Measurements from ENCODE around the gene CREB3L1.

Gene CREB3L1

DNA sequence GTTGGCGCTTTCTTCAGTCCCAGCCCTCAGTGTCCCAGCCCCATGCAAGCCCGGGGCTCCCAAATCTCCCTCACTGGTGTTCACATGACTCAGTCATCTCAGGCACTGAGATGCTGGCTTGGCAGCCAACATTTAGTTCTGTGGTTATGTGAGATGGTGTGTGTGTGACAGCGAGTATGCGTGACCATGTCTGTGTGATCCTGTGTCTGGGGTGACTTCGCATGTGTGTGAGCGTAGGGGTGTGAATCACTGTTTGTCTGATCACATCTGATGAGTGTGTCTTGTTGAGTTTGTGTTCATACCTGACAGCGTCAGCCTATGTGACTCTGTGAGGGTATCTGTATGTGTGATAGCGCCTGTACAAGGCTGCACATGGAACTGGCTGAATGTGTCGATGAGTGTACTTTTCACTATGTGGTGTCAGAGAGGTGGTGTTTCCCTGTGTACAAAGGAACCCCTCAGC lies 16.2 kb downstream of the CREB3L1 start:
- no peak for TF ChIP-seq SNAI2 (CRISPR knock-in tag; IDR thresholded peaks at IDR 0.05)
- TF ChIP-seq CSDC2 (CRISPR knock-in tag; IDR thresholded peaks at IDR 0.05), result no peak
- TF ChIP-seq ESRRG (CRISPR knock-in tag; IDR thresholded peaks at IDR 0.05), result no peak
- TF ChIP-seq ZNF565 (CRISPR knock-in tag; conservative IDR thresholded peaks at IDR 0.05; ENCODE audit: low read depth), result no peak
- TF ChIP-seq, protein P1, sequence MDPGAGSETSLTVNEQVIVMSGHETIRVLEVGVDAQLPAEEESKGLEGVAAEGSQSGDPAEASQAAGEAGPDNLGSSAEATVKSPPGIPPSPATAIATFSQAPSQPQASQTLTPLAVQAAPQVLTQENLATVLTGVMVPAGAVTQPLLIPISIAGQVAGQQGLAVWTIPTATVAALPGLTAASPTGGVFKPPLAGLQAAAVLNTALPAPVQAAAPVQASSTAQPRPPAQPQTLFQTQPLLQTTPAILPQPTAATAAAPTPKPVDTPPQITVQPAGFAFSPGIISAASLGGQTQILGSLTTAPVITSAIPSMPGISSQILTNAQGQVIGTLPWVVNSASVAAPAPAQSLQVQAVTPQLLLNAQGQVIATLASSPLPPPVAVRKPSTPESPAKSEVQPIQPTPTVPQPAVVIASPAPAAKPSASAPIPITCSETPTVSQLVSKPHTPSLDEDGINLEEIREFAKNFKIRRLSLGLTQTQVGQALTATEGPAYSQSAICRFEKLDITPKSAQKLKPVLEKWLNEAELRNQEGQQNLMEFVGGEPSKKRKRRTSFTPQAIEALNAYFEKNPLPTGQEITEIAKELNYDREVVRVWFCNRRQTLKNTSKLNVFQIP (CRISPR knock-in tag; IDR thresholded peaks at IDR 0.05; ENCODE audit: borderline replicate concordance, low read depth), result no peak
- TF ChIP-seq ISL1 (CRISPR knock-in tag; IDR thresholded peaks at IDR 0.05), result no peak
- TF ChIP-seq, protein P2, sequence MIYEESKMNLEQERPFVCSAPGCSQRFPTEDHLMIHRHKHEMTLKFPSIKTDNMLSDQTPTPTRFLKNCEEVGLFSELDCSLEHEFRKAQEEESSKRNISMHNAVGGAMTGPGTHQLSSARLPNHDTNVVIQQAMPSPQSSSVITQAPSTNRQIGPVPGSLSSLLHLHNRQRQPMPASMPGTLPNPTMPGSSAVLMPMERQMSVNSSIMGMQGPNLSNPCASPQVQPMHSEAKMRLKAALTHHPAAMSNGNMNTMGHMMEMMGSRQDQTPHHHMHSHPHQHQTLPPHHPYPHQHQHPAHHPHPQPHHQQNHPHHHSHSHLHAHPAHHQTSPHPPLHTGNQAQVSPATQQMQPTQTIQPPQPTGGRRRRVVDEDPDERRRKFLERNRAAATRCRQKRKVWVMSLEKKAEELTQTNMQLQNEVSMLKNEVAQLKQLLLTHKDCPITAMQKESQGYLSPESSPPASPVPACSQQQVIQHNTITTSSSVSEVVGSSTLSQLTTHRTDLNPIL (CRISPR knock-in tag; IDR thresholded peaks at IDR 0.05; ENCODE audit: low read depth), result no peak
- TF ChIP-seq RARB (CRISPR knock-in tag; IDR thresholded peaks at IDR 0.05), result no peak
- no peak for TF ChIP-seq ZFP30 (CRISPR knock-in tag; IDR thresholded peaks at IDR 0.05)
- no peak for TF ChIP-seq ARNTL (CRISPR knock-in tag; IDR thresholded peaks at IDR 0.05; ENCODE audit: borderline replicate concordance, low read depth)
- TF ChIP-seq ZNF8 (CRISPR knock-in tag; IDR thresholded peaks at IDR 0.05), result no peak
- TF ChIP-seq PPARA (CRISPR knock-in tag; IDR thresholded peaks at IDR 0.05; ENCODE audit: borderline replicate concordance), result no peak
- TF ChIP-seq ZC3H10 (CRISPR knock-in tag; IDR thresholded peaks at IDR 0.05), result no peak
- no peak for TF ChIP-seq ZFP3 (CRISPR knock-in tag; IDR thresholded peaks at IDR 0.05)
- no peak for TF ChIP-seq BACH2 (CRISPR knock-in tag; IDR thresholded peaks at IDR 0.05; ENCODE audit: borderline replicate concordance)
- no peak for TF ChIP-seq ZNF70 (CRISPR knock-in tag; IDR thresholded peaks at IDR 0.05)
- no peak for TF ChIP-seq GLIS3 (CRISPR knock-in tag; IDR thresholded peaks at IDR 0.05)
- ATAC-seq, result peak; percentile 1; the same call in 2 of the 3 replicates

DNA sequence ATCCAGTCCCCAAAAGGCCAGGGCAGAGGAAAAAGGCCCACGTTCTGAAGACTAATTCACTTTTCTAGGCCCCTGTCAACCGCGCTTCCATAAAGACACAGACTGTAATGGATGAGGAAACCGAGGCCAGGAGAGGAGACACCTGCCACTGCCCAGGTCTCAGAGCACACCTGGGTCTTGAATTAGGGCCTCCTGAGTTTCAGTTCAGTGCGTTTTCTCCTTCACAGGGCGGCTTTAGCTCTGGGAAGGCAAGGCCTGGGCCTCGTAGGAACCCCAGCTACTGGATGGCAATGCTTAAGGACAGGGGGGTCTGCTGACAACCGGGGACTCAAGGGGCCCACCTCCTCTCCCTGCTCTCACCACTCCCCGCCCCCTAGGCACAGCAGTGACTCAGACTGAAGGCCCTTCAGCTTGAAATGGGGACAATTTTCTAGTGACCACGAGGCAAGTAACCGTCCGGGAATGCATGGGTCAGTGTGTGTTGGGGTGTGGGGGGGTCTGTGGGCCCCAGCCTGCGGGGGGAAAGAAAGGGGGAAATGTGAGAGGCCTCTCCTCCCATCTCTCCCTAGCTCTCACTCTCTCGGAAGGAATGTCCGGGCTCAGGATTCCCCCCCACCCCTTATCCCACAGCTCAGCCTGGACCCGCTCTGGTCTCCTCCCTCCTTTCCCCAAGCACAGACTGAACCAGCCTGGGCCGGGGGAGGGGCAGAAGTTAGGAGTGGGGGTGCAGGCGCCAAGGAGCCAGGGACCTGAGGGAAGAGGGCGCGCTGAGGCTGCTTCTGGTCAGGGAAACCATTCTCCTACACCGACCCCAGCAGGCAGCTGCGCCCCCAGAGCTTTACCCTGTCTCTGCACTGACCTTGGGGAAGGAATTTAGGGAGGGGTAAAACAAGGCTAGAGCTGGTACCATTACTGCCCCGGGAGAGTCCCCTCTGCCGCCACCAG lies 17.2 kb downstream of the CREB3L1 start:
- ATAC-seq, result peak; percentile 71
- TF ChIP-seq, protein P3, sequence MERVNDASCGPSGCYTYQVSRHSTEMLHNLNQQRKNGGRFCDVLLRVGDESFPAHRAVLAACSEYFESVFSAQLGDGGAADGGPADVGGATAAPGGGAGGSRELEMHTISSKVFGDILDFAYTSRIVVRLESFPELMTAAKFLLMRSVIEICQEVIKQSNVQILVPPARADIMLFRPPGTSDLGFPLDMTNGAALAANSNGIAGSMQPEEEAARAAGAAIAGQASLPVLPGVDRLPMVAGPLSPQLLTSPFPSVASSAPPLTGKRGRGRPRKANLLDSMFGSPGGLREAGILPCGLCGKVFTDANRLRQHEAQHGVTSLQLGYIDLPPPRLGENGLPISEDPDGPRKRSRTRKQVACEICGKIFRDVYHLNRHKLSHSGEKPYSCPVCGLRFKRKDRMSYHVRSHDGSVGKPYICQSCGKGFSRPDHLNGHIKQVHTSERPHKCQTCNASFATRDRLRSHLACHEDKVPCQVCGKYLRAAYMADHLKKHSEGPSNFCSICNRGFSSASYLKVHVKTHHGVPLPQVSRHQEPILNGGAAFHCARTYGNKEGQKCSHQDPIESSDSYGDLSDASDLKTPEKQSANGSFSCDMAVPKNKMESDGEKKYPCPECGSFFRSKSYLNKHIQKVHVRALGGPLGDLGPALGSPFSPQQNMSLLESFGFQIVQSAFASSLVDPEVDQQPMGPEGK (CRISPR knock-in tag; IDR thresholded peaks at IDR 0.05; ENCODE audit: borderline replicate concordance), result peak; percentile 46; the same call in 1 of the 2 replicates
- no peak for TF ChIP-seq ESRRG (CRISPR knock-in tag; IDR thresholded peaks at IDR 0.05)

DNA sequence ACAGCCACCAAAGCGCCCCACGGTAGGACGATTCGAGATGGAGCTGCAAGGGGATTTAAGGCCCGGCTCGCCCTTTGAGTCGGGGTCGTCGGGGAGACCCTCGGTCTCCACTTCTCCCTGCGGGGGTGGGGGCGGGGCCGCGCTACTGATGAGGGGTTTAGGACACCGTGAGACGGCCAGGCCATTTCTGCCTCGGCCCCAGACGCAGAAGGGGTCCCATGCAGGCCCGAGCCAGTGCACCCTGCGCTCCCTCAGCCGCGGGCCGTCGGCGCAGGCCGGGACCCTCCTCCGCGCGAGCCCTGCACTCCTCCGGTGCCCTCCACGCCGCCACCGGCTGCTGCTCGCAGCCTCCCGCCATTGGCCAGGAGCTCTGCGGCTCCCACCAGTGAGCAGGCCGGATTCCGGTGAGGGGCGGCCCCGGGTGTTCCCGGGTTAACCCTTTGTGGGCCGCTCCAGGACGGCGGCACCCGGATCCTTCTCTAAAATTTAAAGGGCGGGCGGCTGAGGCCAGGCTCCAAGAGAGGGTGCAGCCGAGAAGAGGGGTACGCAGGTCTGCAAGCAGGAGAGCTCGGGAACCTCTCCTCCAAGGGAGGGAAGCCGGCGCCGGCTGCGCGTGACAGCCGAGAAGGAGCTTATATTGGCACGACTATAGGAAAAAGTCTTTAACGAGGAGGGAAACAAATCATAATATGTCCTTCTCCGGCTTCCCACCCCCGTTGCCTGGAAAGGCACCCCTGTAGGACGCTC lies 18.0 kb downstream of the CREB3L1 start:
- ATAC-seq, result peak; percentile 85

More for the DNA sequence above, 18.0 kb downstream of the CREB3L1 start:
- TF ChIP-seq ISL1 (CRISPR knock-in tag; IDR thresholded peaks at IDR 0.05) (no peak), ESRRG (CRISPR knock-in tag; IDR thresholded peaks at IDR 0.05) (no peak), SNAI2 (CRISPR knock-in tag; IDR thresholded peaks at IDR 0.05) (no peak), CSDC2 (CRISPR knock-in tag; IDR thresholded peaks at IDR 0.05) (no peak), GLIS3 (CRISPR knock-in tag; IDR thresholded peaks at IDR 0.05) (no peak), PPARA (CRISPR knock-in tag; IDR thresholded peaks at IDR 0.05; ENCODE audit: borderline replicate concordance) (no peak), TCF4 (CRISPR knock-in tag; IDR thresholded peaks at IDR 0.05; ENCODE audit: borderline replicate concordance) (no peak), OSR1 (CRISPR knock-in tag; IDR thresholded peaks at IDR 0.05) (no peak)
- TF ChIP-seq, protein P3 (CRISPR knock-in tag; IDR thresholded peaks at IDR 0.05; ENCODE audit: borderline replicate concordance), result no peak
- TF ChIP-seq, protein P4, sequence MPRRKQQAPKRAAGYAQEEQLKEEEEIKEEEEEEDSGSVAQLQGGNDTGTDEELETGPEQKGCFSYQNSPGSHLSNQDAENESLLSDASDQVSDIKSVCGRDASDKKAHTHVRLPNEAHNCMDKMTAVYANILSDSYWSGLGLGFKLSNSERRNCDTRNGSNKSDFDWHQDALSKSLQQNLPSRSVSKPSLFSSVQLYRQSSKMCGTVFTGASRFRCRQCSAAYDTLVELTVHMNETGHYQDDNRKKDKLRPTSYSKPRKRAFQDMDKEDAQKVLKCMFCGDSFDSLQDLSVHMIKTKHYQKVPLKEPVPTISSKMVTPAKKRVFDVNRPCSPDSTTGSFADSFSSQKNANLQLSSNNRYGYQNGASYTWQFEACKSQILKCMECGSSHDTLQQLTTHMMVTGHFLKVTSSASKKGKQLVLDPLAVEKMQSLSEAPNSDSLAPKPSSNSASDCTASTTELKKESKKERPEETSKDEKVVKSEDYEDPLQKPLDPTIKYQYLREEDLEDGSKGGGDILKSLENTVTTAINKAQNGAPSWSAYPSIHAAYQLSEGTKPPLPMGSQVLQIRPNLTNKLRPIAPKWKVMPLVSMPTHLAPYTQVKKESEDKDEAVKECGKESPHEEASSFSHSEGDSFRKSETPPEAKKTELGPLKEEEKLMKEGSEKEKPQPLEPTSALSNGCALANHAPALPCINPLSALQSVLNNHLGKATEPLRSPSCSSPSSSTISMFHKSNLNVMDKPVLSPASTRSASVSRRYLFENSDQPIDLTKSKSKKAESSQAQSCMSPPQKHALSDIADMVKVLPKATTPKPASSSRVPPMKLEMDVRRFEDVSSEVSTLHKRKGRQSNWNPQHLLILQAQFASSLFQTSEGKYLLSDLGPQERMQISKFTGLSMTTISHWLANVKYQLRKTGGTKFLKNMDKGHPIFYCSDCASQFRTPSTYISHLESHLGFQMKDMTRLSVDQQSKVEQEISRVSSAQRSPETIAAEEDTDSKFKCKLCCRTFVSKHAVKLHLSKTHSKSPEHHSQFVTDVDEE (CRISPR knock-in tag; IDR thresholded peaks at IDR 0.05), result no peak
- TF ChIP-seq, protein P2 (CRISPR knock-in tag; IDR thresholded peaks at IDR 0.05; ENCODE audit: low read depth), result no peak
- TF ChIP-seq, protein P1 (CRISPR knock-in tag; IDR thresholded peaks at IDR 0.05; ENCODE audit: borderline replicate concordance, low read depth), result no peak

Measured in SK-N-SH treated with all-trans-retinoic acid at 6 μM for 48 hours (cell line).